ENCODE data around the gene POLR1C.
"Not testable (repeated sequence)": the region's sequence is repeated elsewhere in the genome, so short reads cannot be mapped to it uniquely, and the experiment has no call there.

Gene POLR1C

DNA sequence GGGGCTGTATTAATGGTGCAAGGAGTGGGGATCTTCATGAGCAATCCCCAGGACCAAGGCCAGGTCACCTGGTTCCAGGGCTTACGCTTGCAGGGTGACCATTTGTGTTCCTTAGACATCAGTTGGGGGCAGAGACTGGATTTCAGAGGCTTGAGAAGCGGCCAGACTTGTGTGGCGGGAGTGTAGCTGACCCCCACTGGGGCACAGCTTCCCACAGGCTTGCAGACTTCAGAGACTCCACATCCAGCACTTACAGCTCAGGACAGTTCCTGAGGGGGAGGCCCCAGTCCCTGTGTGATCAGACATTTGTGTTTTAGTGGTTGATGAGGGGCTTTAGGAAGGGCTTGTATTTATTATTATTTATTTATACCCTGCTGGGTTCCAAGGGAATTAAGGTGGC is 24.2 kb upstream of the POLR1C start:
- no peak for DNase-seq

DNA sequence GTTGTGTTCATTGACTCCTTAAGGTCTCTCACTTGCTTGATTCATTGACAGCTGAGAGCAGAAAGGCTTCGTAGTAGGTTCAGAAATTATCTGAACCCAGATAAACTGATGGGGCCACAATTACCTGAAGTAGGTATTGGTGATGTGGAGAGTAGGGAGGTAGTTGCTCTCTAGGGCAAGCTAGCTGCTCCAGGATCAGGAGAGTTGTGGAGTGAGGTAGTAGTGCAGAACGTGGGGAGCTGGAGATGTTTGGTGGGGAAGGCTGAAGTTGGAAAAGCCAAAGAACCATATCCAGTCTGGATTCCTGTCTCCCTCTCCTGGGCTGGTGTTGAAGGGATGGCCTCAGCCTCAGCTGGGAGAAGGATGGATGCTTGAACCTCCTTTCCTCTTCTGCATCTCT is 23.7 kb upstream of the POLR1C start:
- no peak for DNase-seq

More for the DNA sequence above, 24.2 kb upstream of the POLR1C start:
- no peak for ATAC-seq

GRCh38 chr6:43493833-43494232 is 23.1 kb upstream of the POLR1C start:
- ATAC-seq (no peak), DNase-seq (no peak)

More for the DNA sequence above, 23.7 kb upstream of the POLR1C start:
- ATAC-seq, result no peak

GRCh38 chr6:43494321-43494720 is 22.6 kb upstream of the POLR1C start:
- DNase-seq, result no peak
- no peak for ATAC-seq

DNA sequence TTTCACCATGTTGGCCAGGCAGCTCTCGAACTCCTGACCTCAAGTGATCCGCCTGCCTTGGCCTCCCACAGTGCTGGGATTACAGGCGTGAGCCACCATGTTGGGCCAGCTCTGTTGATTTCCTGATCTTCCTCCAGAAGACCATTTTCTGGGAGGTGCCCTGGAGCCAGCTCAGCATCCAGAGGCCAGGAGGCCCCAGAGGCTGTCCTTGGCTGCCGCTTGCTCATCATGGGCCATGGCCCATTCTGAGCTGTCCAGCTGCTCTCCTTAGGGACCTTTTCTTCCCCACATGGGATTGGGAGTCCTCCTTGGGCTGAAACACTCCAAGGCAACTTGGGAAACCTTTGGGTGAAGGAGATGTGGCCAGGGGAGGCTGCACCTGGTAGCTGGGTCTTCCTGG is 22.1 kb upstream of the POLR1C start:
- no peak for ATAC-seq
- no peak for DNase-seq

DNA sequence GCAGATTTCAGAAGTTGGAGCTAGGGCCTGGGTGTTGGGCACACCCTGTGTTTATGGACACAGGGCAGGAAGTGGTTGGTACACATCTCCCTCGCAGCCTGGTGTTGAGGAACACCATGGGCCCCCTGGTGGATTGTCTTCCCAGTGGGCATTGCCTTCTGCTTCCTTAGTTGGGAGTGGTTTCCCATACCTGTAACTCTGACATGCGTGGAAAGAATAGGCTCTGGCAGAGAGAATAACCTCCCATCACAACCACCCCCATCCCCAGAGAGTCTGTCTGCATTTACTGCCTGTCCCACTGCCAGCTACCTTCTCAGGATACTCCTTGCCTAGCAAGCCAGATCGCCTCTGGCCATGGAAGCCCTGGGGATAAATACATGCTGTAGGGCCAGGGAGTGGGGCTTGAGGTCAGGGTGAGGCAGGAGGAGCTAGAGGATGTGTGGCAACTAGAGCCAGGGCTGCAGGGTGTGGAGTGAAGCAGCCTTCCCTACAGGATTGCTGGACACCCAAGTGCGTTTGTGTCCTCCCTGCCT is 21.4 kb upstream of the POLR1C start:
- ATAC-seq, result no peak
- no peak for DNase-seq

DNA sequence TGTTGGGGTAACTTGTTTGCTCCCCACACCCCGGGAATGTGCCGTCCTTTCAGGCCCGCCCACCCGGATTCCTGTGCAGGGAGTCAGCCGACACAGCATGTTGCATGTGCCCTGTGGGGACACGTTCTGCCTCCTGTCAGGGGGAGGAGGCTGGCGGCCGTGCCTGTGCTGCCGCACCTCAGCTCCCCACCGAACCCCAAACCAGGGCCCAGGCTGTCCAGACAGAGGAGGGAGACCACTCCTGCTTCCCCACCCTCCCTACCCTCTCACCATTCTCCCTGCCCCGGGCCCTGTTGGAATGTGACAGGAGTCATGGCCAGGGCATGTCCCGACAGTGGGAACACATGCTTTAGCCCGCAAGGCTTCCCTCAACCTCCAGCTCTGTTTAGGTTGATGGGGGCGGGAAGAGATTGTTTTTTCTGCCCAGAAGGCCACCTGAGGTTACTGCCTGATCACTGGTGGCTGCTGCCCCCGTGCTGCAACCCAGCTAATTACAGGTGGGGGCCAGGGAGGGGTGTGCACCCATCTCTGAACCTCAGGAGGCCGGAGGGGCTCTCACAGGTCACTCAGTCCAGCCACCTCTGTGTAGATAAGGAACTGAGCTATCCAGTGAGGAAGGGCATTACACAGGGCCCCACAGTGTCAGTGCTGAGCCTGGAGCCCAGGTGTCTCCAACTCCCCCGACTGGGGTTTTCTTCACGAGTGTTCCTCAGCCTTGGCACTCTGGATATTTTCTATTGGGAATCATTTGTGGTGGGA is 20.3 kb upstream of the POLR1C start:
- no peak for DNase-seq
- no peak for ATAC-seq

- ATAC-seq (no peak), DNase-seq (no peak)
These were observed 19.8 kb upstream of the POLR1C start for GRCh38 chr6:43497129-43497396.

- DNase-seq (no peak), ATAC-seq (no peak)
These were observed 19.2 kb upstream of the POLR1C start for GRCh38 chr6:43497689-43498088.

GRCh38 chr6:43498291-43498690 is 18.6 kb upstream of the POLR1C start:
- ATAC-seq, result not testable (repeated sequence)

GRCh38 chr6:43499028-43499815 is 17.7 kb upstream of the POLR1C start:
- ATAC-seq (no peak), DNase-seq (no peak)

More at GRCh38 chr6:43498291-43498690, 18.6 kb upstream of the POLR1C start:
- not testable (repeated sequence) for DNase-seq

GRCh38 chr6:43500921-43501320 is 16.0 kb upstream of the POLR1C start:
- DNase-seq, result no peak
- no peak for ATAC-seq

DNA sequence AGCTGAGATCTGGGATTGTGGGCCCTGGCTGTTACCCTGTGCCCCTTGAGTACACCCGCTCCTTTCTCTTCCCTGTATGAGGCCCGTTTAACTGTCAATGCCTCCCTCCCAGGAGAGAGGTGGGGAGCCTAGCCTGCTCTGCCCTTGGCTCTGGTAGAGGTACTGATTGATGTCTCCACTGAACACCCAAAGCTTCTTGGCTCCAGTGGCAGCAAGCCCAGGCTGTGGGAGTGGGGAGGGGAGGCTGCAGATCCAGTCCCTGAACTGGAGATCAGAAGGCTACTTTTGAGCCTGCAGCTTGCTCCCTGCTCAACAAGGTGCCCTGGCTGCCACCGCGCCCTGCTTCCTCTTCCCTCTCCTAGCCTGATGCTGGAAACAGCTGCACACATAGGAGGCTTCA is 14.2 kb upstream of the POLR1C start:
- ATAC-seq, result no peak
- no peak for DNase-seq

- no peak for ATAC-seq
- DNase-seq, result no peak
These were observed 13.4 kb upstream of the POLR1C start for GRCh38 chr6:43503443-43503842.

- ATAC-seq, result no peak
These were observed 11.9 kb upstream of the POLR1C start for GRCh38 chr6:43504756-43505593.

GRCh38 chr6:43505718-43506117 is 11.2 kb upstream of the POLR1C start:
- DNase-seq (no peak), ATAC-seq (no peak)

More at GRCh38 chr6:43504756-43505593, 11.9 kb upstream of the POLR1C start:
- DNase-seq, result no peak

- DNase-seq, result no peak
- ATAC-seq, result no peak
These were observed 10.7 kb upstream of the POLR1C start for GRCh38 chr6:43506171-43506570.

- peak; percentile 83 for DNase-seq
- ATAC-seq, result peak; percentile 68
These were observed 10.0 kb upstream of the POLR1C start for GRCh38 chr6:43506667-43507471.

DNA sequence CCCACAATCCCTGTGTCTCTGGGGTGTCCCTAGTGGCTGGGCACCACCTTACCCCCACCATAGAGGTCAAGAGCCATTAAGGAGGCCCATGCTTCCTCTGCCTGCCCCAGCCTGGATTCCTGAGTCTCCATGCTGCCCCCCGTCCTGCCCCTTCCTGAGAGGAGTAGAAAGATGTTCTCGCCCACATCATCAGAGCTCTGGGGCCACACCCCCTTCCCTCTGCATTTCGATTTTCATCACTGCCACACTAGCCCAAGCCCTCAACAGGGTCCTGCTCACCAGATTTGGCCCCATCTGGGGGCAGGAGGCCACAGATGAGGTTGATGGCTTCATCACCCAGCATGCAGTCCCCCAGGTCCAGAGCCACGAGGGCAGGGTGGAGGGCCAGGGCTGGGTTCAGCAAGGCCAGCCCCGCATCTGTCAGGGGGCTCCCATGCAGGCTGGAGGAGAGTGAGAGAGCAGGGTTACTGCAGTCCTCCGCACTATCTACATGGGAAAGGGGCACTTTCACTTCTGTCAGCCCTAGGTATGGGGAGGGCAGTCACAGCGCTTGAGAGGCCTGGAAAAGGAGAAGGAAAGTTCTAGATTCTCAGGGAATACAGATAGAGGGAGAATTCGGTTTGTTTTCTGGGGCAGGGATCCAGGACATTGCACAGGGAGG is 8.3 kb upstream of the POLR1C start:
- ATAC-seq (no peak), DNase-seq (no peak)

- DNase-seq (no peak), ATAC-seq (no peak)
These were observed 7.5 kb upstream of the POLR1C start for GRCh38 chr6:43509142-43509983.
